GM18909 (cell line): Measurements from ENCODE around the gene CSK.
A peak's percentile ranks its signal among the peaks of the same experiment; 100 is the strongest.
"Not testable (repeated sequence)": the region's sequence is repeated elsewhere in the genome, so short reads cannot be mapped to it uniquely, and the experiment has no call there.

ENCODE experiments used
- ATAC-seq: cut with Tn5 transposase; IDR thresholded peaks from one replicate; pipeline ENCODE4 v1.9.1; 2021; ENCODE audit warnings: mild to moderate bottlenecking; ENCODE audit not compliant: unreplicated experiment, poor library complexity

CSK gene

DNA sequence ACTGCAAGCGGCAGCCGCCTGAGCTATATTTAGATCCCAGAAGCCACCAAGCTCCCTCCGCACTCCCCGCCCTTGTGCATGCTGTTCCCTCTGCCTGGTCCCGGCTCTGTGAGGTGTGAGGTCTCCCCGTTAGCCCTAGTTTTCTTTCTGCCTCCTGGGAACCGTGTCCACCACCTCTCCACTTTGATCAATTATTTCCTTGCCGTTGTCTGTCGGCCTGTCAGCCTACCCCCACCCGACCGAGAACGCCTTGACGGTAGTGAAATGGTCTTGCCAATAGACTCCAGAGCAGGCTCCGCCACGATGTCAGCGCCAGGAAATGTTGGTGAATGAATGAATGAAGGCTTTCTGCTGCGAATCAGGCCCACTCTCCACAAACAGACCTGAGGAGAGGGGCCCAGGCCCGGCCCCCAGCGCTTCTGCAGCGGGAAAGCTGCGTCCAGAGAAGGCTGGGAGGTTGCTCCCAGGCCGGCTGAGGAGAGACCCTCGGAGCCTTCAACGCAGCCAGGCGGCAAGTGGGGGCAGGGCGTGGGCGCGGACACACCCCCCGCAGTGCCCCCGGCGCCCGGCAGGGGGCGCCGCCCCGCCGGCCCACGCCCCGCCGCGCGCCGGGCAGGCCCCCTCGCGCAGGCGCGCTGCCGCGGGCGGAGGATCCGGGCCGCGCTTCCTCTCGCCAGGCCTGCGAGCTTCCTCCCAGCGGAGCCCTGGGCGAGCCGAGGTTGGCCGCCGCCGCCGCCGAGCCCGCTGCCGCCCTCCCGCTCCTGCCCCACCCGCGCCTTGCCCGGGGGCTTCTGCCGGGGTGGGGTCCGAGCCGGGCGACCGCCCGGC is at the start of gene CSK:
CSK (plus strand) TSS at position 650 of the 828 bp plus-strand sequence. CDS start 16,218 bp downstream, outside the sequence.
- ATAC-seq: peak; percentile 45

GRCh38 chr15:74732846-74733245 is 49.0 kb upstream of the CSK start:
- ATAC-seq: no peak

DNA sequence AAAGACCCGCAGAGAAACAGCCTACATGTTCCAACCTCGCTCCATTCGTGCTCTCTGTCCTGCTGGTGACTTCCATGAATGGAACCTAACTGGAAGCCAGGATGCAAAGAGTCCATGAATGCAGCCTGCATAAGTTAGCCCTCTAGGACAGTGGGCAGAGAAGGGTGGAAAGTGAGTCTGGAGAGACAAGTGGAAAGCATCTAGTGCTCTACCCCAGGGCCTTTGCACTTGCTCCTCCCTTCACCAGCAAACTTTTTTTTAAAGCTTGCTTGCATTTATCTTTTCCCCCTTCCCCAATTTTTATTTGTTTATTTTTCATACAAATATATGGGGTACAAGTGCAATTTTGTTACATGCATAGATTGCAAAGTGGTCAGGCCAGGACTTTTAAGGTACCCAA is 48.6 kb upstream of the CSK start:
- ATAC-seq: no peak

DNA sequence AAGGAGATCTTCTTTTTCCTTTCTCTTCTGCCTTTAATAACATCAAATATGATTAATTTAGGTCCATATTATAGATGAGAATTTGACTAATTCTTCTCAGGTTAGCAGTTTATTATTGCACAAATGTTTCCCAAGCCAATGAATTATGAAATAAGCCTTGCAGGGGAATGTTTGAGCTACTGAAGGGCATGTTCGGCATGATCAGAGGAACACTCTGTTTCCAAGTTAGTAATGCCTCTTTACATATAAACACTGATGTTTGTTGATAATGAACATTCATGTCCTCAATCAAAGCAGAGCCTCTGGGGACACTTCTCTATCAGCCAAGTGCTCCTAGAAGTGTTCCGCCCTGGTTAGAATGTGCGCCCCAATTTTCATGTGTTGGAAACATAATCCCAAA is 46.6 kb upstream of the CSK start:
- no peak for ATAC-seq

GRCh38 chr15:74738239-74738638 is 43.6 kb upstream of the CSK start:
- not testable (repeated sequence) for ATAC-seq

GRCh38 chr15:74742422-74742821 is 39.5 kb upstream of the CSK start:
- no peak for ATAC-seq

- no peak for ATAC-seq
These were observed 35.5 kb upstream of the CSK start for GRCh38 chr15:74746389-74746788.

DNA sequence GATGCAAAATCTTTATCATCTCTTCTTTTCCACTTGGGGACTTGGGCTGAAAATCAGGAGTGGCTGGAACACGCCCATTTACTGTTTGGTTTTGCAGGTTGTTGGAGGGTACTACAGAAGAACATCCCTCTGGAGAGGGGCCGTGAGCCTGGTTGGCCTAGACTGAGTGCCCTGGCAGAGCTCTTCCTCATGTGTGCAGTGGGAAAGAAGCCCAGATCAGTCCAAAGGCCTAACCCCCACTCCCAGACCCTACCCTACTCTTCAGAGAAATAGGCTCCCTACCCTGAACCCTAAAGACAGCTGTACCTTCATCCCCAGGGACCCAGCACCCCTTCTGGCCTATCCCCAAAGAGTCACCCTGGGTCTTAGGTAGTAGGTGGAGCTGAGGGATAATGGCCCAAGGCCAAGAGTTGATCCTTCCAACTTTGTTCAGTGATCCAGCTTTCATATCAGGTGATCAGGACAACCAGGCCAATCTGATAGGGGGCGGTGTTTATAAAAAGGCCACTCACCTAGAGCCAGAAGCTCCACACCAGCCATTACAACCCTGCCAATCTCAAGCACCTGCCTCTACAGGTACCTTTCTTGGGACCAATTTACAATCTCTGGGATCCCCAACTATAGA is 33.4 kb upstream of the CSK start, which contains the start of gene CYP1A2:
CYP1A2 (plus strand) TSS at position 524 of the 625 bp plus-strand sequence. CDS start 894 bp downstream, outside the sequence.
- ATAC-seq: no peak

DNA sequence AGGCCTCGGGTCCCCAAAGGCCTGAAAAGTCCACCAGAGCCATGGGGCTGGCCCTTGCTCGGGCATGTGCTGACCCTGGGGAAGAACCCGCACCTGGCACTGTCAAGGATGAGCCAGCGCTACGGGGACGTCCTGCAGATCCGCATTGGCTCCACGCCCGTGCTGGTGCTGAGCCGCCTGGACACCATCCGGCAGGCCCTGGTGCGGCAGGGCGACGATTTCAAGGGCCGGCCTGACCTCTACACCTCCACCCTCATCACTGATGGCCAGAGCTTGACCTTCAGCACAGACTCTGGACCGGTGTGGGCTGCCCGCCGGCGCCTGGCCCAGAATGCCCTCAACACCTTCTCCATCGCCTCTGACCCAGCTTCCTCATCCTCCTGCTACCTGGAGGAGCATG is 32.0 kb upstream of the CSK start:
- ATAC-seq: no peak

DNA sequence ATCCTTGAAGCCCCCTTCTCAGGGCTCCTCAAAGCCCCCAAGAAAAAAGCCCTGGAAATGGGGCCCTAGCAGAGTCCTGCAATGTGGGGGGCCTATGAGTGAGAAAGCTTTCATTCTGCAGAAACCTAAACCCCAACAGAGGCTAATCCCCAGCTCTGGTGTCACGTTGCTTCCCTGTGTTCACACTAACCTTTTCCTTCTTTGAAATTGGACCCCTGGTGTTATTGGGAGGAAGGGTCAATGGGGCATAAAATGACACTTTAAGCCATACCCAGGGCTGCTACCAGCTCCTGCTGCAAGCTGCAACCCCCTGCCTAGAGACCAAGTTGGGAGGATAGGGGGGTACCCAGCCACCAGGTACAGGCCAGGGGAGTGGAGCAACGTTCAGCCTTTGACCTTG is 31.1 kb upstream of the CSK start:
- no peak for ATAC-seq

DNA sequence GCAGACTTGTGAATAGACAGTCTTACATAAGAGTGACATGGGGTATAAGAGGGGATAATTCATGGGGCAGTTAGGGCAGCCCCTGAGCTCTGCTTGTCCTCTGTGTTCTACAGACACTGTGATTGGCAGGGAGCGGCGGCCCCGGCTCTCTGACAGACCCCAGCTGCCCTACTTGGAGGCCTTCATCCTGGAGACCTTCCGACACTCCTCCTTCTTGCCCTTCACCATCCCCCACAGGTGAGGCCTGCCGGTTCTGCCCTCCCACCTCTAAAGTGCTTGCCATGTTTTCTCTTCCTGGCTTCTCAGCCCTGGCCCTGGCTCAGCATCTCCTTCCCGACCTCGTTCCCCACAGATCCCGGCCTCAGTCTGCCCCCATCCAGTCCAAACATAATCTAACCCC is 29.9 kb upstream of the CSK start:
- ATAC-seq: no peak

DNA sequence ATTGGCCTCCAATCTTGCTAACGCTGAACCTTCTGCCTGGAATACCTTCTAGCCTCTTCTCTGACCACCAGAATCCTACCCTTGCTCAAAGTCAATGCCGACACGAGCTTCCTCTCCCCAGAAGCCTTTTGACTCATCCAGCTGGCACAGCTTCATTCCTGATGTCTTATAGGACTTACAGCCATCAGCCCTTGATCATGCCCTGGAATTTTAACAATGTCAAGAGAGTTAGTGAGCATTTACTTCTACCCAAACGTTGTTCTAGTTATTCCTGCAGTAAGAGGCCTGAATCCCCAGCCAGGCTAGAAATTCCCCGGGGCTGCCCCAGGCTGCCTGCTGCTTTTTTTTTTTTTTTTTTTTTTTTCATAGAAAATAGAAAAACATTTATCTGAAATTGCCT is 29.3 kb upstream of the CSK start:
- no peak for ATAC-seq

DNA sequence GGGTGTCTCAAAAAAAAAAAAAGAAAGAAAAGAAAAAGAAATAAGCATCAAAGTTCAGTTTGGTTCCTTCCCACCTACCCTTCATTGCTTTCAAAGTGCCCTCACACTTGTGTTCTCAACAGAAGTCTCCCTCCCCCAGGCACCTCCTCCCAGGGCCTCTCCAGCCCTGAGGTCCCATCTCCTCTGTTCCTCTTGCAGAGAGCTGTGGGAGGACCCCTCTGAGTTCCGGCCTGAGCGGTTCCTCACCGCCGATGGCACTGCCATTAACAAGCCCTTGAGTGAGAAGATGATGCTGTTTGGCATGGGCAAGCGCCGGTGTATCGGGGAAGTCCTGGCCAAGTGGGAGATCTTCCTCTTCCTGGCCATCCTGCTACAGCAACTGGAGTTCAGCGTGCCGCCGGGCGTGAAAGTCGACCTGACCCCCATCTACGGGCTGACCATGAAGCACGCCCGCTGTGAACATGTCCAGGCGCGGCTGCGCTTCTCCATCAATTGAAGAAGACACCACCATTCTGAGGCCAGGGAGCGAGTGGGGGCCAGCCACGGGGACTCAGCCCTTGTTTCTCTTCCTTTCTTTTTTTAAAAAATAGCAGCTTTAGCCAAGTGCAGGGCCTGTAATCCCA is 27.2 kb upstream of the CSK start:
- no peak for ATAC-seq

GRCh38 chr15:74758736-74759135 is 23.1 kb upstream of the CSK start:
- ATAC-seq: no peak

DNA sequence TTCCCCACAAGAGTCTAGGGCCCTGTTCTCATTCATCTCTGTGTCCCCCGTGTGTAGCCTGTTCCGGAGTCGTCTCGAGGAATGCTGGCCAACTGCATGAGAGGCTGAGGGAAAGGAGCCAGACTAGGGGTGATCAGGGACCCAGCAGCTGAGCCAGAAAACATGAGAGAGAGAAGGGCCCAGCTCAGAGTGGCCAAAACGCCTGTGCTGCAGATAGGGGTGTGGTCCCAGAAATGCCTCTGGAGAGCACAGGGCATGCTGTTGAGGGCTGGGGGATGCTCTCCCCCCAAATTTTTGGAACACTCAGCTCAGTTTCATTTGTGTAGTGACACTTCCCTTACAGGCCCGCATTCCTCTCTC is 19.1 kb upstream of the CSK start:
- ATAC-seq: no peak

- no peak for ATAC-seq
These were observed 18.5 kb upstream of the CSK start for GRCh38 chr15:74763416-74763815.

- ATAC-seq: no peak
These were observed 14.4 kb upstream of the CSK start for GRCh38 chr15:74767167-74768098.

DNA sequence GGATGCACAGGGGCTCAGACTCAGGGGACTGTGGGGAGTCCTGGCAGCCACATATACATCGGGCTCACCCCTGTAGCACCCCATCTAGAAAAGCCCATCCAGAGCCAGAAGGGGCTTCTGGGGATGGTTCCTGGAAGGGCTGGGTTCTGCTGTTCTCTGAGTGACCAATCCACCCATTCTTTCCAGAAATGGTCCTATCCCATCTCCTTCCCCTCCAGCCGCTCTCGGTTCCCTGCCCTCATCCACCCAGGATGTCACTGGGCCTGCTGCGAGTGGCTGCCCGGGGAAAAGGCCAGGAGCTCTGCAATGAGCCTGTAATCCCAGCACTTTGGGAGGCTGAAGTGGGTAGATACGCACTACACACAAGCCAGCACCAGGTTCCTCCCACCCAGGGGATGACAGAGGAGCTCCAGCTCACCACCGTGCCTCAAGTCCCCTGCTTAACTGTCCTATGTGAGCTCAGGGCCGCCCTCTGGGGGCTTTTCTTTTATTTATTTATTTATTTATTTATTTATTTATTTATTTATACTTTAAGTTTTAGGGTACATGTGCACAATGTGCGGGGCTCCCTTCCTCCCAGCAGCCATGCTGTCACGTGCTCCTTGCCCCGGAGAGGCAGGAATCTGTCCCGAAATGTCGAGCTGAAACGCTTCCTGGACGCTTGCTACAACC is 13.6 kb upstream of the CSK start:
- ATAC-seq: no peak

GRCh38 chr15:74768771-74769342 is 13.0 kb upstream of the CSK start:
- ATAC-seq: no peak
